A549 (cell line): Measurements from ENCODE around the gene KLF16. TPM values are rescaled to one million over a fixed set of nuclear protein-coding genes. Genes with fewer than 3 reads are reported as not detected.
A peak's percentile ranks its signal among the peaks of the same experiment; 100 is the strongest.

Experiments used
- ATAC-seq, 2 experiments: fragments of 200-7000 bp in 1 of 2; fragments of >200 bp in 1 of 2; cut with Nextera tagmentation in 1 of 2; cut with Tn5 transposase in 1 of 2; 3 replicates each; pipeline versions ENCODE4 v1.8.0 to v1.9.1; 2018 to 2020; ENCODE audit warnings: mild to moderate bottlenecking in 1 of 2, moderate library complexity in 1 of 2
- CTCF ChIA-PET: fragments of 300-600 bp; sonication (Branson Sonifier 250); formaldehyde crosslinking; extraction: SDS; loops from one replicate; lab custom pipeline; 2021; ENCODE audit warnings: antibody characterized with exemption, inconsistent platforms; lab: Yijun Ruan, JAX
- POLR2A ChIA-PET: fragments of 350-600 bp; formaldehyde crosslinking; extraction: SDS; loops from one replicate; lab custom pipeline; 2021; ENCODE audit warnings: antibody characterized with exemption, inconsistent platforms; lab: Yijun Ruan, JAX
- DNase-seq, 2 experiments: peaks; one replicate each; pipeline versions ENCODE4 v3.0.0 to v3.0.0-alpha.2; 2011 to 2016; ENCODE audit warnings: low read depth in 1 of 2, low spot score in 1 of 2
- FAIRE-seq: peaks from 2 replicates; lab custom pipeline; 2011; peaks lifted over from hg19 to GRCh38; lab: Jason Lieb, UNC
- H3K27ac ChIP-seq, 2 experiments: fragments of >200 bp; sonication (Bioruptor Twin); formaldehyde crosslinking; 3 replicates each; pipeline ENCODE4 v1.5.1; 2016 to 2017
- H3K4me1 ChIP-seq: fragments of >200 bp; sonication (Bioruptor Twin); formaldehyde crosslinking; 3 replicates; pipeline ENCODE4 v1.6.1; 2016
- H3K4me2 ChIP-seq: fragments of >200 bp; sonication (Bioruptor Twin); formaldehyde crosslinking; 3 replicates; pipeline ENCODE4 v1.6.1; 2016
- H3K4me3 ChIP-seq: fragments of >200 bp; sonication (Bioruptor Twin); formaldehyde crosslinking; 3 replicates; pipeline ENCODE4 v1.5.1; 2016
- H3K9me3 ChIP-seq: fragments of >200 bp; sonication (Bioruptor Twin); formaldehyde crosslinking; 3 replicates; pipeline ENCODE4 v1.6.1; 2016
- CBX8 ChIP-seq: fragments of 200-600 bp; sonication (generic); IDR thresholded peaks from 2 replicates; pipeline ENCODE4 v1.6.1; 2016
- CEBPB ChIP-seq, 2 experiments: fragments of >200 bp in 1 of 2; sonication (Bioruptor Twin) in 1 of 2; formaldehyde crosslinking in 1 of 2; IDR thresholded peaks; 2 replicates each; pipeline ENCODE4 v1.6.1; 2012 to 2016
- CHD2 ChIP-seq: fragments of 150-350 bp; IDR thresholded peaks from 2 replicates; pipeline ENCODE4 v1.6.1; 2014; ENCODE audit warnings: low read length; ENCODE audit not compliant: partially characterized antibody
- CHD4 ChIP-seq: fragments of 200-600 bp; sonication (generic); IDR thresholded peaks from 2 replicates; pipeline ENCODE4 v1.6.1; 2016; ENCODE audit warnings: antibody characterized with exemption, mild to moderate bottlenecking, borderline replicate concordance
- EHF ChIP-seq: fragments of 250-450 bp; sonication (Bioruptor Pico); IDR thresholded peaks from 2 replicates; pipeline ENCODE4 v1.5.0; 2020; ENCODE audit warnings: mild to moderate bottlenecking
- EHMT2 ChIP-seq: fragments of 200-600 bp; sonication (generic); IDR thresholded peaks from 2 replicates; pipeline ENCODE4 v1.6.1; 2016; ENCODE audit warnings: antibody characterized with exemption, low read depth, mild to moderate bottlenecking, moderate library complexity
- FOSL2 ChIP-seq, 2 experiments: fragments of 450-650 bp in 1 of 2; fragments of >200 bp in 1 of 2; sonication (Bioruptor Twin) in 1 of 2; formaldehyde crosslinking; IDR thresholded peaks; 2 replicates each; pipeline versions ENCODE4 v1.5.0 to v1.6.1; 2016 to 2020; ENCODE audit warnings: mild to moderate bottlenecking in 1 of 2, moderate library complexity in 1 of 2
- HEYL ChIP-seq: fragments of 250-450 bp; sonication (Bioruptor Pico); IDR thresholded peaks from 2 replicates; pipeline ENCODE4 v1.8.0; 2021; ENCODE audit warnings: mild to moderate bottlenecking, moderate library complexity
- HOXA7 ChIP-seq: fragments of 250-450 bp; sonication (Bioruptor Pico); IDR thresholded peaks from 2 replicates; pipeline ENCODE4 v1.5.0; 2020; ENCODE audit warnings: mild to moderate bottlenecking, moderate library complexity
- KDM5A ChIP-seq: fragments of 200-600 bp; sonication (generic); IDR thresholded peaks from 2 replicates; pipeline ENCODE4 v1.6.1; 2016; ENCODE audit warnings: antibody characterized with exemption, mild to moderate bottlenecking
- NPAS2 ChIP-seq: fragments of 250-450 bp; sonication (Bioruptor Pico); IDR thresholded peaks from 2 replicates; pipeline ENCODE4 v1.8.0; 2022; ENCODE audit warnings: mild to moderate bottlenecking, moderate library complexity, borderline replicate concordance
- POLR2A ChIP-seq: IDR thresholded peaks from 2 replicates; pipeline ENCODE4 v1.6.1; 2012; ENCODE audit warnings: mild to moderate bottlenecking, low read length
- RAD21 ChIP-seq, 2 experiments: fragments of >200 bp in 1 of 2; sonication (Bioruptor Twin) in 1 of 2; formaldehyde crosslinking in 1 of 2; IDR thresholded peaks in 1 of 2; conservative IDR thresholded peaks in 1 of 2; 2 replicates in 1 of 2; 3 replicates in 1 of 2; pipeline ENCODE4 v1.6.1; 2012 to 2018; ENCODE audit warnings: inconsistent platforms in 1 of 2
- RARB ChIP-seq: fragments of 250-450 bp; sonication (Bioruptor Pico); IDR thresholded peaks from 2 replicates; pipeline ENCODE4 v1.8.0; 2021; ENCODE audit warnings: mild to moderate bottlenecking, moderate library complexity
- RFX5 ChIP-seq: fragments of 450-650 bp; IDR thresholded peaks from 2 replicates; pipeline ENCODE4 v1.7.1; 2014; ENCODE audit warnings: antibody characterized with exemption, mild to moderate bottlenecking, moderate library complexity
- SMC3 ChIP-seq: fragments of >200 bp; sonication (Bioruptor Twin); formaldehyde crosslinking; IDR thresholded peaks from 3 replicates; pipeline ENCODE4 v1.6.1; 2018; ENCODE audit warnings: inconsistent platforms
- TFCP2L1 ChIP-seq: fragments of 250-450 bp; sonication (Bioruptor Pico); IDR thresholded peaks from 2 replicates; pipeline ENCODE4 v1.5.0; 2021; ENCODE audit warnings: mild to moderate bottlenecking
- TP53 ChIP-seq: fragments of 250-450 bp; sonication (Bioruptor Pico); IDR thresholded peaks from 2 replicates; pipeline ENCODE4 v1.5.0; 2021; ENCODE audit warnings: mild to moderate bottlenecking, moderate library complexity
- WGBS: methylation state at CpG from one replicate; pipeline ENCODE4 v1.1.6; 2017; ENCODE audit errors: missing lambda C conversion rate; 5-methylcytosine and 5-hydroxymethylcytosine counted together
- polyA plus RNA-seq, 4 experiments: library from polyadenylated mRNA; depleted of rRNA in 3 of 4; stranded (reverse); fragments of >200 nt; fragmentation: RNase III in 1 of 4; extraction: RNeasy Plus Mini Kit Qiagen cat#74134 plus additional on column Dnase treatment in 1 of 4; gene quantifications; 2 replicates in 3 of 4; 3 replicates in 1 of 4; pipeline ENCODE4 v1.2.3, GENCODE V29; 2011 to 2017
- TF ChIP-seq, protein P1 (sequence below): fragments of >200 bp; sonication (Bioruptor Twin); formaldehyde crosslinking; IDR thresholded peaks from 3 replicates; pipeline ENCODE4 v1.5.1; 2016
- TF ChIP-seq, protein P2 (sequence below): fragments of 250-450 bp; sonication (Bioruptor Pico); IDR thresholded peaks from 2 replicates; pipeline ENCODE4 v1.5.0; 2021; ENCODE audit warnings: mild to moderate bottlenecking, moderate library complexity, borderline replicate concordance
- TF ChIP-seq, protein P3 (sequence below): fragments of 250-450 bp; sonication (Bioruptor Pico); IDR thresholded peaks from 2 replicates; pipeline ENCODE4 v1.5.0; 2020; ENCODE audit warnings: low read depth, mild to moderate bottlenecking, moderate library complexity

KLF16 gene
- polyA plus RNA-seq, 2 of the 4 experiments (the other 2 are of a cell fraction): 5.8 to 25.7 TPM

GRCh38 chr19:1825909-1826556 is 37.3 kb downstream of the KLF16 start:
- peak; percentile 62 to 88 for DNase-seq
- TF ChIP-seq, protein P1, sequence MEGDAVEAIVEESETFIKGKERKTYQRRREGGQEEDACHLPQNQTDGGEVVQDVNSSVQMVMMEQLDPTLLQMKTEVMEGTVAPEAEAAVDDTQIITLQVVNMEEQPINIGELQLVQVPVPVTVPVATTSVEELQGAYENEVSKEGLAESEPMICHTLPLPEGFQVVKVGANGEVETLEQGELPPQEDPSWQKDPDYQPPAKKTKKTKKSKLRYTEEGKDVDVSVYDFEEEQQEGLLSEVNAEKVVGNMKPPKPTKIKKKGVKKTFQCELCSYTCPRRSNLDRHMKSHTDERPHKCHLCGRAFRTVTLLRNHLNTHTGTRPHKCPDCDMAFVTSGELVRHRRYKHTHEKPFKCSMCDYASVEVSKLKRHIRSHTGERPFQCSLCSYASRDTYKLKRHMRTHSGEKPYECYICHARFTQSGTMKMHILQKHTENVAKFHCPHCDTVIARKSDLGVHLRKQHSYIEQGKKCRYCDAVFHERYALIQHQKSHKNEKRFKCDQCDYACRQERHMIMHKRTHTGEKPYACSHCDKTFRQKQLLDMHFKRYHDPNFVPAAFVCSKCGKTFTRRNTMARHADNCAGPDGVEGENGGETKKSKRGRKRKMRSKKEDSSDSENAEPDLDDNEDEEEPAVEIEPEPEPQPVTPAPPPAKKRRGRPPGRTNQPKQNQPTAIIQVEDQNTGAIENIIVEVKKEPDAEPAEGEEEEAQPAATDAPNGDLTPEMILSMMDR: peak; percentile 65
- TF ChIP-seq SMC3 (peak; percentile 35; the same call in 1 of the 3 replicates), CHD2 (no peak), RAD21 (conservative IDR thresholded peaks at IDR 0.05 in 1 of 2, IDR thresholded peaks at IDR 0.05 in 1 of 2) (peak; percentile 62 to 68)
- CTCF ChIA-PET: interaction anchor here (0.6 to 14.1 kb wide), 43 partner anchors 8 to 381 kb away, joined by 3 to 212 read pairs (median 4); no protein-coding TSS in a partner anchor
- H3K27ac ChIP-seq: peak overlapping the region in 1 of 2 experiments; percentile 51; a peak in 2 of 6 replicates
- no peaks in the 10 kb centered on the region for H3K9me3 ChIP-seq
- peaks cover 10% of the 10 kb centered on the region for H3K4me1 ChIP-seq
- 0 out of 3 replicates have a peak overlapping the region, but pooled peaks have one; percentile 14 for H3K4me2 ChIP-seq
- no peak for FAIRE-seq
- peak; percentile 85 to 89 for ATAC-seq
- POLR2A ChIA-PET: no interaction called here
- WGBS: 56% methylated on average over 3 of the region's 15 CpGs
- no peak overlapping the region for H3K4me3 ChIP-seq

- WGBS: 89% methylated on average over 6 of the region's 14 CpGs
- no peak for TF ChIP-seq HOXA7 (CRISPR knock-in tag)
- TF ChIP-seq TP53 (CRISPR knock-in tag): no peak
- TF ChIP-seq, protein P2, sequence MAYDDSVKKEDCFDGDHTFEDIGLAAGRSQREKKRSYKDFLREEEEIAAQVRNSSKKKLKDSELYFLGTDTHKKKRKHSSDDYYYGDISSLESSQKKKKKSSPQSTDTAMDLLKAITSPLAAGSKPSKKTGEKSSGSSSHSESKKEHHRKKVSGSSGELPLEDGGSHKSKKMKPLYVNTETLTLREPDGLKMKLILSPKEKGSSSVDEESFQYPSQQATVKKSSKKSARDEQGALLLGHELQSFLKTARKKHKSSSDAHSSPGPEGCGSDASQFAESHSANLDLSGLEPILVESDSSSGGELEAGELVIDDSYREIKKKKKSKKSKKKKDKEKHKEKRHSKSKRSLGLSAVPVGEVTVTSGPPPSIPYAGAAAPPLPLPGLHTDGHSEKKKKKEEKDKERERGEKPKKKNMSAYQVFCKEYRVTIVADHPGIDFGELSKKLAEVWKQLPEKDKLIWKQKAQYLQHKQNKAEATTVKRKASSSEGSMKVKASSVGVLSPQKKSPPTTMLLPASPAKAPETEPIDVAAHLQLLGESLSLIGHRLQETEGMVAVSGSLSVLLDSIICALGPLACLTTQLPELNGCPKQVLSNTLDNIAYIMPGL (CRISPR knock-in tag): no peak
- no peak for TF ChIP-seq KDM5A
- no peak for TF ChIP-seq RARB
- no peak for TF ChIP-seq CBX8
- no peak for TF ChIP-seq CHD4
- TF ChIP-seq, protein P3, sequence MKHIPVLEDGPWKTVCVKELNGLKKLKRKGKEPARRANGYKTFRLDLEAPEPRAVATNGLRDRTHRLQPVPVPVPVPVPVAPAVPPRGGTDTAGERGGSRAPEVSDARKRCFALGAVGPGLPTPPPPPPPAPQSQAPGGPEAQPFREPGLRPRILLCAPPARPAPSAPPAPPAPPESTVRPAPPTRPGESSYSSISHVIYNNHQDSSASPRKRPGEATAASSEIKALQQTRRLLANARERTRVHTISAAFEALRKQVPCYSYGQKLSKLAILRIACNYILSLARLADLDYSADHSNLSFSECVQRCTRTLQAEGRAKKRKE (CRISPR knock-in tag): no peak
- no peak for TF ChIP-seq CEBPB (IDR thresholded peaks at IDR 0.05)
- TF ChIP-seq EHMT2: no peak
- TF ChIP-seq FOSL2 (IDR thresholded peaks at IDR 0.05): no peak
- TF ChIP-seq FOSL2 (CRISPR knock-in tag; IDR thresholded peaks at IDR 0.05): no peak
- TF ChIP-seq TFCP2L1 (CRISPR knock-in tag): no peak
- TF ChIP-seq POLR2A: no peak
- TF ChIP-seq NPAS2 (CRISPR knock-in tag): no peak
- no peak for TF ChIP-seq EHF (CRISPR knock-in tag)
- no peak for TF ChIP-seq RFX5
- no peak for TF ChIP-seq HEYL
- no peaks in the 10 kb centered on the region for H3K9me3 ChIP-seq
- H3K4me3 ChIP-seq: no peak overlapping the region
- ATAC-seq: no peak
- peaks cover 10% of the 10 kb centered on the region for H3K4me1 ChIP-seq
- POLR2A ChIA-PET: no interaction called here
- CTCF ChIA-PET: interaction anchor here (0.7 to 14.1 kb wide), 7 partner anchors 10 to 320 kb away, joined by 3 to 212 read pairs (median 5); no protein-coding TSS in a partner anchor
- FAIRE-seq: no peak
- DNase-seq: no peak
- H3K4me2 ChIP-seq: no peak overlapping the region
- no peak overlapping the region for H3K27ac ChIP-seq
These were observed 39.1 kb downstream of the KLF16 start for GRCh38 chr19:1824252-1824622.
